HL-60 (cell line): ENCODE data around the gene ABCF2.

Experiments
- POLR2AphosphoS5 ChIP-seq: IDR thresholded peaks from 2 replicates; pipeline ENCODE4 v1.6.1; 2012; ENCODE audit warnings: low read depth
- SPI1 ChIP-seq: IDR thresholded peaks from 2 replicates; pipeline ENCODE4 v1.6.1; 2012; ENCODE audit warnings: low read depth, mild to moderate bottlenecking, borderline replicate concordance
- TF ChIP-seq, protein P1 (sequence below): IDR thresholded peaks from 2 replicates; pipeline ENCODE4 v1.6.1; 2012; ENCODE audit warnings: low read depth; ENCODE audit not compliant: insufficient replicate concordance
- TF ChIP-seq, protein P2 (sequence below): IDR thresholded peaks from one replicate; pipeline ENCODE4 v1.5.1; 2011; ENCODE audit warnings: low read length, control low read depth, inconsistent platforms; ENCODE audit not compliant: insufficient read depth

GRCh38 chr7:151235091-151235787, 8.2 kb upstream of the ABCF2 start:
- TF ChIP-seq, protein P1, sequence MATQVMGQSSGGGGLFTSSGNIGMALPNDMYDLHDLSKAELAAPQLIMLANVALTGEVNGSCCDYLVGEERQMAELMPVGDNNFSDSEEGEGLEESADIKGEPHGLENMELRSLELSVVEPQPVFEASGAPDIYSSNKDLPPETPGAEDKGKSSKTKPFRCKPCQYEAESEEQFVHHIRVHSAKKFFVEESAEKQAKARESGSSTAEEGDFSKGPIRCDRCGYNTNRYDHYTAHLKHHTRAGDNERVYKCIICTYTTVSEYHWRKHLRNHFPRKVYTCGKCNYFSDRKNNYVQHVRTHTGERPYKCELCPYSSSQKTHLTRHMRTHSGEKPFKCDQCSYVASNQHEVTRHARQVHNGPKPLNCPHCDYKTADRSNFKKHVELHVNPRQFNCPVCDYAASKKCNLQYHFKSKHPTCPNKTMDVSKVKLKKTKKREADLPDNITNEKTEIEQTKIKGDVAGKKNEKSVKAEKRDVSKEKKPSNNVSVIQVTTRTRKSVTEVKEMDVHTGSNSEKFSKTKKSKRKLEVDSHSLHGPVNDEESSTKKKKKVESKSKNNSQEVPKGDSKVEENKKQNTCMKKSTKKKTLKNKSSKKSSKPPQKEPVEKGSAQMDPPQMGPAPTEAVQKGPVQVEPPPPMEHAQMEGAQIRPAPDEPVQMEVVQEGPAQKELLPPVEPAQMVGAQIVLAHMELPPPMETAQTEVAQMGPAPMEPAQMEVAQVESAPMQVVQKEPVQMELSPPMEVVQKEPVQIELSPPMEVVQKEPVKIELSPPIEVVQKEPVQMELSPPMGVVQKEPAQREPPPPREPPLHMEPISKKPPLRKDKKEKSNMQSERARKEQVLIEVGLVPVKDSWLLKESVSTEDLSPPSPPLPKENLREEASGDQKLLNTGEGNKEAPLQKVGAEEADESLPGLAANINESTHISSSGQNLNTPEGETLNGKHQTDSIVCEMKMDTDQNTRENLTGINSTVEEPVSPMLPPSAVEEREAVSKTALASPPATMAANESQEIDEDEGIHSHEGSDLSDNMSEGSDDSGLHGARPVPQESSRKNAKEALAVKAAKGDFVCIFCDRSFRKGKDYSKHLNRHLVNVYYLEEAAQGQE, result no peak
- TF ChIP-seq, protein P2, sequence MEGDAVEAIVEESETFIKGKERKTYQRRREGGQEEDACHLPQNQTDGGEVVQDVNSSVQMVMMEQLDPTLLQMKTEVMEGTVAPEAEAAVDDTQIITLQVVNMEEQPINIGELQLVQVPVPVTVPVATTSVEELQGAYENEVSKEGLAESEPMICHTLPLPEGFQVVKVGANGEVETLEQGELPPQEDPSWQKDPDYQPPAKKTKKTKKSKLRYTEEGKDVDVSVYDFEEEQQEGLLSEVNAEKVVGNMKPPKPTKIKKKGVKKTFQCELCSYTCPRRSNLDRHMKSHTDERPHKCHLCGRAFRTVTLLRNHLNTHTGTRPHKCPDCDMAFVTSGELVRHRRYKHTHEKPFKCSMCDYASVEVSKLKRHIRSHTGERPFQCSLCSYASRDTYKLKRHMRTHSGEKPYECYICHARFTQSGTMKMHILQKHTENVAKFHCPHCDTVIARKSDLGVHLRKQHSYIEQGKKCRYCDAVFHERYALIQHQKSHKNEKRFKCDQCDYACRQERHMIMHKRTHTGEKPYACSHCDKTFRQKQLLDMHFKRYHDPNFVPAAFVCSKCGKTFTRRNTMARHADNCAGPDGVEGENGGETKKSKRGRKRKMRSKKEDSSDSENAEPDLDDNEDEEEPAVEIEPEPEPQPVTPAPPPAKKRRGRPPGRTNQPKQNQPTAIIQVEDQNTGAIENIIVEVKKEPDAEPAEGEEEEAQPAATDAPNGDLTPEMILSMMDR, result no peak
- TF ChIP-seq POLR2AphosphoS5 (no peak), SPI1 (no peak)
